SK-N-MC (cell line): ENCODE measurements around the gene OR8D2.

Experiments used
- DNase-seq: peaks from one replicate; pipeline ENCODE4 v3.0.0-alpha.2; 2011; ENCODE audit warnings: low read depth, low spot score
- H3K27ac ChIP-seq: fragments of 200-600 bp; sonication (generic); 2 replicates; pipeline ENCODE4 v1.5.1; 2016; ENCODE audit warnings: mixed run types
- H3K36me3 ChIP-seq: fragments of 200-600 bp; sonication (generic); 2 replicates; pipeline ENCODE4 v1.6.1; 2017; ENCODE audit warnings: antibody characterized with exemption, low read length, mixed read lengths; ENCODE audit not compliant: insufficient read depth
- H3K4me3 ChIP-seq: fragments of 200-600 bp; sonication (generic); 2 replicates; pipeline ENCODE4 v1.5.1; 2016
- H3K9ac ChIP-seq: fragments of 200-600 bp; sonication (generic); 2 replicates; pipeline ENCODE4 v1.8.0; 2017; ENCODE audit warnings: mixed run types, mixed read lengths; ENCODE audit not compliant: insufficient read length
- H3K9me3 ChIP-seq: fragments of 200-600 bp; sonication (generic); 2 replicates; pipeline ENCODE4 v1.6.1; 2017; ENCODE audit warnings: low read depth, mild to moderate bottlenecking, antibody characterized with exemption, low read length, moderate library complexity, mixed read lengths
- EZH2 ChIP-seq: fragments of 200-600 bp; sonication (generic); IDR thresholded peaks from one replicate; pipeline ENCODE4 v1.6.1; 2017; ENCODE audit warnings: antibody characterized with exemption
- FOXP2 ChIP-seq: optimal IDR thresholded peaks from 2 replicates; pipeline ENCODE3; 2011; ENCODE audit warnings: mild to moderate bottlenecking, moderate library complexity; ENCODE audit not compliant: insufficient read depth; ENCODE audit errors: extremely low read length, control extremely low read depth
- POLR2AphosphoS5 ChIP-seq: IDR thresholded peaks from 2 replicates; pipeline ENCODE4 v1.6.1; 2012; ENCODE audit warnings: mild to moderate bottlenecking, low read depth, low read length, borderline replicate concordance

OR8D2 gene

GRCh38 chr11:124301548-124301947, 18.4 kb downstream of the OR8D2 start:
- no peak overlapping the region for H3K27ac ChIP-seq
- TF ChIP-seq FOXP2 = no peak
- TF ChIP-seq EZH2 = no peak
- TF ChIP-seq POLR2AphosphoS5 = no peak
- no peak overlapping the region for H3K4me3 ChIP-seq
- no peak overlapping the region for H3K9ac ChIP-seq
- H3K36me3 ChIP-seq = no peaks in the 10 kb centered on the region
- DNase-seq = no peak
- no peaks in the 10 kb centered on the region for H3K9me3 ChIP-seq

- TF ChIP-seq FOXP2 (no peak), POLR2AphosphoS5 (no peak), EZH2 (no peak)
- no peak overlapping the region for H3K9ac ChIP-seq
- H3K9me3 ChIP-seq = no peaks in the 10 kb centered on the region
- no peak overlapping the region for H3K4me3 ChIP-seq
- no peaks in the 10 kb centered on the region for H3K36me3 ChIP-seq
- no peak overlapping the region for H3K27ac ChIP-seq
- DNase-seq = no peak
These were observed 22.1 kb downstream of the OR8D2 start for GRCh38 chr11:124297921-124298320.

DNA sequence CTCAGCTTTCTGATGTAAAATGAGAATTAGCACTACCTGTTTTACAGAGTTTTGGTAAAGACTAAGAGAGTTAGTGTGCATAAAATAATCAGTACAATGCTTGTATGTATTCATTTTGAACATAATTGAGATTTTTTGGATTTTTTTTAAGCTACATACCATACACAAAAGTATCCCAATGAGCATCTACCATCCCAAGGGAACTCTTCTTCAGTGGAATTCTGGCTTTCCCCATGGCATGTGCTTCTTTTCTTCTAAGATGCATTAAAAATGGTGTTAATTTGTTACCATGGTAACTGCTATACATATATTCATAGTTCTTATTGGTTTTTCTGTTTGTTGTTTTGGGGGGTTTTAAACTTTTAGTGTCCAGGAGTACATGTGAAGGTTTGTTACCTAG, 24.0 kb downstream of the OR8D2 start:
- H3K36me3 ChIP-seq = no peaks in the 10 kb centered on the region
- H3K9ac ChIP-seq = no peak overlapping the region
- H3K27ac ChIP-seq = no peak overlapping the region
- TF ChIP-seq EZH2 (no peak), POLR2AphosphoS5 (no peak), FOXP2 (no peak)
- DNase-seq = no peak
- H3K9me3 ChIP-seq = no peaks in the 10 kb centered on the region
- H3K4me3 ChIP-seq = no peak overlapping the region

- TF ChIP-seq POLR2AphosphoS5 = no peak
- TF ChIP-seq EZH2 = no peak
- TF ChIP-seq FOXP2 = no peak
- DNase-seq = no peak
- Histone ChIP-seq H3K9me3 (0 out of 2 replicates have a peak, but pooled peaks cover 2% of the 10 kb centered on the region), H3K36me3 (no peaks in the 10 kb centered on the region), H3K27ac (no peak overlapping the region), H3K4me3 (no peak overlapping the region), H3K9ac (no peak overlapping the region)
These were observed 25.3 kb downstream of the OR8D2 start for GRCh38 chr11:124294687-124295086.

DNA sequence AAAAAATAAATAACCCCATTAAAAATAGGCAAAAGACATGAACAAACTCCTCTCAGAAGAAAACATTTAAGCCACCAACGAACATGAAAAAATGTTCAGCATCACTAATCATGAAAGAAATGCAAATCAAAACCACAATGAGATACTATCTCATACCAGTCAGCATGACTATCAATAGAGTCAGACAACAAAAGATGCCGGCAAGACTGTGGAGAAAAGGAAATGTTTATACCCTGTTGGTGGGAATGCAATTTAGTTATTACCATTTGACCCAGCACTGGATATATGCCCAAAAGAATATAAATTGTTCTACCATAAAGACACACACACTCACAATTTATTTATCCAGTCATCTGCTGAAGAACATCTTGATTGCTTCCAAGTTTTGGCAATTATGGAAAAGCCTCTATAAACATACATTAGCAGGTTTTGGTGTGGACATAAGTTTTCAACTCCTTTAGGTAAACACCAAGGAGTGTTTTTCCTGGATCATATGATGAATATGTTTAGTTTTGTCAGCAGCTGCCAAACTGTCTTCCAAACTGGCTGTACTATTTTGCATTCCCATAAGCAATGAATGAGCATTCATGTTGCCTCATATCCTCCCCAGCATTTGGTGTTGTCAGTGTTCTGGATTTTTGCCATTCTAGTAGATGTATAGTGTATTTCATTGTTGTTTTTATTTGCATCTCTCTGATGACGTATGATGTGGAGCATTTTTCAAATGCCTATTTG, 34.2 kb downstream of the OR8D2 start:
- TF ChIP-seq EZH2 (no peak), POLR2AphosphoS5 (no peak), FOXP2 (no peak)
- Histone ChIP-seq H3K9me3 (0 out of 2 replicates have a peak, but pooled peaks cover 2% of the 10 kb centered on the region), H3K9ac (no peak overlapping the region), H3K36me3 (no peaks in the 10 kb centered on the region), H3K4me3 (no peak overlapping the region), H3K27ac (no peak overlapping the region)
- no peak for DNase-seq

GRCh38 chr11:124278261-124278660, 41.7 kb downstream of the OR8D2 start:
- H3K36me3 ChIP-seq = no peaks in the 10 kb centered on the region
- no peak overlapping the region for H3K4me3 ChIP-seq
- no peak overlapping the region for H3K27ac ChIP-seq
- H3K9ac ChIP-seq = no peak overlapping the region
- H3K9me3 ChIP-seq = no peaks in the 10 kb centered on the region
- no peak for DNase-seq
- TF ChIP-seq EZH2 = no peak
- no peak for TF ChIP-seq FOXP2
- TF ChIP-seq POLR2AphosphoS5 = no peak

GRCh38 chr11:124277804-124278203, 42.2 kb downstream of the OR8D2 start:
- Histone ChIP-seq H3K36me3 (no peaks in the 10 kb centered on the region), H3K9ac (no peak overlapping the region), H3K4me3 (no peak overlapping the region), H3K27ac (no peak overlapping the region), H3K9me3 (no peaks in the 10 kb centered on the region)
- TF ChIP-seq FOXP2 (no peak), EZH2 (no peak), POLR2AphosphoS5 (no peak)
- DNase-seq = no peak

DNA sequence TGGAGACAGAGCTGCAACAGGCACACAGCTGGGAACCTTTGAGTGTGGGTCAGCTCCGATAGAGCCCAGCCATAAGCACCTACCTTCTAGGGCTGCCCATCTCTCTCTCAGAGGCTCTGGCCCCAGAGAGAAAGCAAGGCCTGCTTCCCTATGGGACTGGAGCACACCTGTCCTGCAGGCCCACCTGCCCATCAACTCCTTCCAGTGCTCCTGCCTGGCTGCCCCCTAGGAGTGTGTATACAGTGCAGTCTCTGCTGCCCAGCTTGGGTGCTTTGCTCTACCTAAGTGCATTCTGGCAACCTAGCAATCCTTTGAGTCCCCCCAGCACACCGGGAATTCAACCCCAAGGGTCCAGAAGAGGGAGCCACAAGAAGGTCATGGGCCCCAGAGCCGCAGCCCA, 42.8 kb downstream of the OR8D2 start:
- DNase-seq = no peak
- TF ChIP-seq EZH2 (no peak), FOXP2 (no peak), POLR2AphosphoS5 (no peak)
- H3K9me3 ChIP-seq = no peaks in the 10 kb centered on the region
- H3K9ac ChIP-seq = no peak overlapping the region
- H3K4me3 ChIP-seq = no peak overlapping the region
- H3K36me3 ChIP-seq = no peaks in the 10 kb centered on the region
- H3K27ac ChIP-seq = no peak overlapping the region

- H3K9me3 ChIP-seq = no peaks in the 10 kb centered on the region
- DNase-seq = no peak
- H3K4me3 ChIP-seq = no peak overlapping the region
- no peak overlapping the region for H3K9ac ChIP-seq
- H3K36me3 ChIP-seq = no peaks in the 10 kb centered on the region
- H3K27ac ChIP-seq = no peak overlapping the region
- no peak for TF ChIP-seq POLR2AphosphoS5
- TF ChIP-seq EZH2 = no peak
- no peak for TF ChIP-seq FOXP2
These were observed 43.9 kb downstream of the OR8D2 start for GRCh38 chr11:124276081-124276480.
